ENCODE measurements around the gene MCF2L2. TPM values are rescaled to one million over a fixed set of nuclear protein-coding genes. Genes with fewer than 3 reads are reported as not detected.
"Not testable (repeated sequence)": the region's sequence is repeated elsewhere in the genome, so short reads cannot be mapped to it uniquely, and the experiment has no call there.

Gene MCF2L2
- total RNA-seq, 1 experiment from 2014 or later: 0.23 TPM

DNA sequence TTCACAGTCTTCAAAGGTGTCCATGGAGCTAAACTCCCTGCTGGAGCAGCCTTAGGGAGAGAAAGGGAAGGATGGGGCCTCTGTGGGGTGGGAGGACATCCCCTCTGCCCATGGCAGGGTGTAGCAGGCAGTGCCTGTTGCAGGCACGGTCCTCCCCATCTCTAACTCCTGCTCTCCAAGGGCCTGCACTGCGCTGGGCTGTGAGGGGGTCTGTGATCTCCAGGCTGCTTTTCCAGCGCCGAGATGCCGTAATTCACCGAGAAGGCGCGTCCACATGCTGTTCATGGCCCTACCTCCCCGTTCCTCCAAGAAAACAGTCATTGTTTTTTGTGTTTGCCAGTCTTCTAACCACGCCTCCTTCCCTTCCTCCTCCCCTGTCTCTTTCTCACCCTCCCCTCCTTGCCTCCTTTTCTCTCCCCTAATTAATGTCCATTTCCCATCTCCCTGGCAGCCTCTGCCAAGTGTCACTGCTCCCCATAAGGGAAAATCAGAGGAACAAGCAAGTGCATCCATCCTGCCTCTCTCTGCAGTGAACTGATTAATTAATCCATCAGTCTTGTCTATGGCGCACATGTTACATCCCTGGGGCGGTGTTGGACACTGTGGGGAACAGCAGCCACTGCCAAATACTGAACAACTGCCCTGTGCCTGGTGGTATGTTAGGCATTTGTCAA lies 248.2 kb downstream of the MCF2L2 start:
- DNase-seq (ENCODE audit: low read depth): no peak

DNA sequence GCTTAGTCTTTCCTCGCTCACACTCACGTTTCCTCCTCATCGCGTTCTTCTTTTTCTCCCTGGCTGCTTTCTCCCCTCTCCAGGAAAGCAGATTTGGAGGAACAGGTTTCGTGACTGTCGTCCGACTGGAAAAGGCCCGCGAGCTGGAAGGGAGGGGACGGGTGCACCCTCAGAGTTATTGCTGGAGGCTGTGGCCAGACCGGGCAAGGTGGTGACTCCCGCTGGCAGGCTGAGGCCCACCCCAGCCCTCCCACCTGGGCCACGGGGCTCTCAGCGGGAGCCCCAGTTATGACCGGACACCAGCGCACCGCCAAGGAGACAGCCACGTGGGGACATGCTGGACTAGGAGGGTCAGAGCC lies 248.9 kb downstream of the MCF2L2 start:
- not testable (repeated sequence) for DNase-seq (ENCODE audit: low read depth)

DNA sequence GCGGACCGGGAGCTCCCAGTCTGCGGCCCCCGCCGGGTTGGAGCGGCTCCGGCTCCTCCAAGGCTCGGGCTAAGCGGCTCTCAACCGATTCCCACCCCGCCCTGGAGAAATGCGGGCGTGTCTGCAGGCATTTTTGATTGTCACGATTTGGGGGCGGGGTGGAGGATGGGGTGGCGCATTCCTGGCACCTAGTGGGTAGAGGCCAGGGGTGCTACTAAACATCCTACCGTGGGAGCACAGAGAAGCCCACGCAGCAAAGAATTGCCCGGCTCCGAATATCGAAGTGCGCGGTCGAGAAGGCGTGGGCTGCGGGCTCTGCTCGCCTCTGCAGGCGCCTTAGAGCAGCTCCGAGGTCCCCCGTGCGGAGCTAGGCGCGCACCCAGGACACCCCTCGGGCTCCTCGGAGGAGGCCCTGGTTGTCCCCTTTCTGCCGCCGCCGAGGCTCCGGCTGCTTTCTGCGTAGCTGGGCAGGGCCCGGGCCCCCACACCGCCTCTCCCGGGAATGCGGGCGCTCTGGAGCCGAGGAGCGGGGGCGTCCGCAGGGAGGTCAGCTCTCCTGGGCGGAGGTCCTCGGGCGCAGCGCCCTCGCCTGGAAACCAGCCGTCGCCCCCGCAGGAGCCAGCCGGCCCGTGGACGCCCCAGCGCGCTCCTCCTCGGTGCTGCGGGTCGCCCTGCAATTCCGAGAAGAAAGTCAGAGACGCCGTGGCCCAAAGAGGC lies 249.4 kb downstream of the MCF2L2 start:
- peak; percentile 54 for DNase-seq (ENCODE audit: low read depth)

DNA sequence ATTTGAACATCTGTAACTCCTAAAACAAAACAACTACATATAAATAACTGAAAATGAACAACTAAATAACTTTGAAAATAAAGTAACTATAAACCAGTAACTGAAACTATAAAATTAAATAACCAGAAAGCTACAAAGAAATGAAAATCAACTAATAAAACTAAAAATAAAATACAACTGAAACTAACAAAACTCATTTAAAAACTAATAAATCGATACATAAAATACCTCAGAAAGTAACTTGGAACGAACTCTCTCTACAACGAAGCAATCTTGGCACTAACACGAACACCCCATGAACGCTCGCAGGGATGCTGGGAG lies 249.9 kb downstream of the MCF2L2 start:
- DNase-seq (ENCODE audit: low read depth): no peak

DNA sequence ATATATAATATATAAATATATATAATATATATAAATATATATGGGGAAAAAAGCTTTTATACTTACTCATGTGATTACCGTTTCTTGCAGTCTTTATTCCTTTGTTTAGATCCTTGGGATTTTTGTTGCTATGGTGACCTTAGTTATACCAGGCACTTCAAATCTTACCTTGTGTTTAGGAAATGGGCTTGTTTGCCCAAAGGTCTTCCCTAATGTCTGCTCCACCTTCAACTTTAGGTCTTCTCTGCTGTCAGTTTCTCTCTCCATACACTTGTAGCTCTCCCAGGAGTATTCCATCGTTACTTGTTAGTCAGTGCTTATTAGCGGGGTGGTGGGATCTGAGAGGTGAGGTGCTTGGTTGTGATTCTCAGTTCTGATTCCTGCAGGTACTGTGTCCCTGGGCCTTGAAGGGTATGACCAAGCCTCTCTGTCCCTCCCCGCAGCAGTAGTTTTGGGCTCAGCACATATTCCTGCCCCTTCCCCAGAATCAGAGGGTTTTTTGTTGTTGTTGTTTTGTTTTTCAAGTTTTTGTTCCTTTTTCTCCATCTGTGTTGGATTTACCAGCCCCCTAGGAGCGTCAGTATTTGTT lies 256.3 kb downstream of the MCF2L2 start:
- no peak for DNase-seq (ENCODE audit: low read depth)

DNA sequence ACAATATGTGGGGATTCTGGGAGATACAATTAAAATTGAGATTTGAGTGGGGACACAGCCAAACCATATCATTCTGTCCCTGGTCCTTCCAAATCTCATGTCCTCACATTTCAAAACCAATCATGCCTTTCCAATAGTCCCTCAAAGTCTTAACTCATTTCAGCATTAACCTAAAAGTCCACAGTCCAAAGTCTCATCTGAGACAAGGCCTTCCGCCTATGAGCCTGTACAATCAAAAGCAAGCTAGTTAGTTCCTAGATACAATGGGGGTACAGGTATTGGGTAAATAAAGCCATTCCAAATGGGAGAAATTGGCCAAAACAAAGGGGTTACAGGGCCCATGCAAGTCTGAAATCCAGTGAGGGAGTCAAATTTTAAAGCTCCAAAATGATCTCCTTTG lies 260.4 kb downstream of the MCF2L2 start:
- DNase-seq (ENCODE audit: low read depth): not testable (repeated sequence)

DNA sequence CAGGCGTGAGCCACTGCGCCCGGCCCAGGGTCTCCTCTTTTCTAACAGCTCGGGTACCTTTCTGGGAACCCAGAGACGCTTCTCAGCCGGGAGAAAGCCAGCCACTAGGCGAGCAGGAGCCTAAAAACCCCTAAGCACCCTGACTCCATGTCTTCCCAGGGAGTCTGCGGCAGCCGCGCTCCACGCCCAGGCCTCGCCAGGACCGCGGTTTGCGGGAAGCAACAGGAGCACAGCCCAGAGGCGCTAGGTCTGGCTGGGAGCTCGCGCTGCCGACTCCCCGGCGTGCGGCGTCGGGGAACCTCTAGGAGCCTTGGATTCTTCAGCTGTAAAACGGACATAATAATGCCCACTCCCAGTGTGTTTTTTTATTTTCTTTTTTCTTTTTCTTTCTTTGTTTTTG lies 264.9 kb downstream of the MCF2L2 start:
- DNase-seq (ENCODE audit: low read depth): no peak

DNA sequence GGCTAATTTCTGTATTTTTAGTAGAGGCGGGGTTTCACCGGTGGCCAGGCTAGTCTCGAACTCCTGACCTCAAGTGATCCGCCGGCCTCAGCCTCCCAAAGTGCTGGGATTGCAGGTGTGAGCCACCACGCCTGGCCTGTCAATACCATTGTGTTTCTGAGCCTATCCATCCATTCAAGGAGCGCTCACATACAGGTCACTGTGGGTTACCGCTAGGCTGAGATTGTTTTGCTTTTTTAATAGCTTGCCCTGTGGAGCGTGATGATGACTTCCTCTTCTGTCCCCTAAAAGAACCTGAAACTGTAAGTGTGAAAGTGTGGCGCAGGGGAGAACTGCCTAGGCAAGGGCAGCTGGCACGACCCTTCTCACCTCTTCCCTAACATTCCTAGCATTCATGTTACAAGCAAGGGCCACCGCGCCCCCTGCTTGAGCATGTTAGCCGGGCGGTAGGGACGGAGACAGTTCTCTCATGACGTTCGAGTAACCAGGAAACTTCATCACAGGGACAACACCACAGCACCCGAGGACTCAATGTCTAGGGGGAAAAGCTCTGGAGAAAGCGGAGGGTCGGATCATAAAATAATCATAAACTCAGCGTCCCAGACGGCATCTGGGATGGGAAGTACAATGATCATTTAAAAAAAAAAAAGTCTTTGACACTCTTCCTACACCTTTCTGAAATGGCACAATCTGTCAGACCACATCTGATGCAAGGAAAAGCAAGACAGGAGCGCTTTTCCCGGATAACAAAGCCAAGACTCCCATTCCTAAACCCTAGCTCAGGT lies 266.7 kb downstream of the MCF2L2 start:
- no peak for DNase-seq (ENCODE audit: low read depth)

DNA sequence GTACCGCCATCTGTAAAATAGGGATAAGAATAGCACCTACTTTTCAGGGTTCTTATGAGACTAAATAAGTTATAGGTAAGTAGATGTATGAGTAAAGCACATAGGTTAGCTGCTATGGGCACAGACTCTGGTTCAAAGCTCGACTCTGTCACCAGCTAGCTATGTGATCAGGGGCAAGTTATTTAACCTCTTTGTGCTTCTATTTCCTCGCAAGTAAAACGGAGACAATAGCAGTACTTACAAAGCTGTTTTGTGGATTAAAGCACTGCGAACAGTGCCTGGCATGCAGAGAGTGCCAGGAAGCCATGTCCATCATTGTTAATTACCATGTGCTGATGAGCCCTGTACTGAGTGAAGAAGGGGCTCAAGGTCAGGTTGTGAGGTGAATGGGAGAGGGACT lies 267.8 kb downstream of the MCF2L2 start:
- DNase-seq (ENCODE audit: low read depth): no peak

DNA sequence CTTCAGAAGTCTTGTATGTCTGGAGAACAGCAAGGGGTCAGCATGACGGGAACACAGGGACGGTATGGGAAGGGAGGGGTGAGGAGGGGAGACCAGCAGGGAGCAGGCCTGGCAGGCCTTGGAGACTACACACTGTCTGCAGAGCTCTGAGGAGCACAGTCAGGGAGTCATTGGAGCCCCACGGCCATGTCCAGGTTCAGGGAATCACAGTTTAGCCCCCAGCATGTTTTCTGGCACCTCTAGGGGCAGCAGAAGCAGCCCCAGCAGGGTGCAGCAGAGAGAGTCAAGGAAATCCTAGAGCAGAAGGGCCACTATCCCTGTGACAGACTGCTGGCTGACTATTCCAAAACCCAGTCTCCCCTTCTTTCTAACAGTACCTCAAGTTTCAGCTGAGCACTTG lies 269.1 kb downstream of the MCF2L2 start:
- DNase-seq (ENCODE audit: low read depth): no peak

DNA sequence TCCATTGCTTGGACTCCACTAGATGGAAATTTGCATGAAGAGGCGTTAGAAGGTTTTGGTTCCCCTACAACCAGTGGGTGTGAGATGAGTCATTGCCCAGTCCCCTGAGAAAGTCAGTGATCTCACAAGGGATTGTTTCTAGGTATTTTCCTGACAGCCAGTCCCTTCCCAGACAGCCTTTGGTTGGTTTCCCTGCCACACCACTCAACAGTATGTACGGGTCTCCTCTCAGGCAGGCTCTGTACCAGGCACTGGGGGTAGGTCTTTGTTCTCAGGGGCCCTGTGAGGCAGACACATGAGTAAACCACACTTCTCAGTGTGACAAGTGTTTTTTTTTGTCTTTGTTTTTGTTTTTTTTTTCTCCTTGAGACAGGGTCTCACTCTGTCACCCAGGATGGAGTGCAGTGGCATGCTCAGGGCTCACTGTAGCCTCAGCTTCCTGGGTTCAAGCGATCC lies 269.8 kb downstream of the MCF2L2 start:
- DNase-seq (ENCODE audit: low read depth): peak; percentile 36

DNA sequence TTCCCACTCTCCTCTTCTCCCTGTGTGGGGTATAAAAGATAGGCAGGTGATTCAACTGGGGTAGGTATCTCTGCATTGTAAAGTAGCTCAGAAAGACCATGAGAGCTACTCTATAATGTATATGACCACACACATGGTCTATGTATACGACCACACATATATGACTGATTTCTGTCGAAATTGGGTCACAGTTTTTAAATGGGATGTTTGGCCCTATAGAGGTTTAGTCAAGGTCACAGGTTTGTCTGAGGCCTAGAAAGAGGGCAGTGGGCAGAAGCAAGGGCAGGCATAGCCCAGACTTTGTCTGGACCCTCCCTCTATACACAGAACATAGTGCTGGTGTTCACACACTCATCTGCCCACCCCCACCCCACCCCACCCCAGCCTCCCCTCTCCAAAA lies 270.3 kb downstream of the MCF2L2 start:
- DNase-seq (ENCODE audit: low read depth): no peak

DNA sequence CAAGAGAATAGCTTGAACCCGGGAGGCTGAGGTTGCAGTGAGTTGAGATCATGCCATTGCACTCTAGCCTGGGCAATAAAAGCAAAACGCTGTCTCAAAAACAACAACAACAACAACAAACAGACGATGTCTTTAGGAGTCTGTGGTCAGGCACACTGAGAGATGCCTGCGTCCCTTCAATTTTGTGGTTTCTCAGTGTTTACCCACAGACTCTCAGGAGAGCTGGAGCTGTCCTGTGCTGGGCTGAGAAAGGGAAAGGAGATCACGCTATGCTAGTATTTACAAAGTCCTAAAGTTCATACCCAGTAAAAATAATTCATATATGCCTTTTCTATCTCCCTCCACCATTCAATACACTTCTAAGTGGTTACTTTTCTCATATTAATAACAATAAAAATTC lies 272.2 kb downstream of the MCF2L2 start:
- no peak for DNase-seq (ENCODE audit: low read depth)

DNA sequence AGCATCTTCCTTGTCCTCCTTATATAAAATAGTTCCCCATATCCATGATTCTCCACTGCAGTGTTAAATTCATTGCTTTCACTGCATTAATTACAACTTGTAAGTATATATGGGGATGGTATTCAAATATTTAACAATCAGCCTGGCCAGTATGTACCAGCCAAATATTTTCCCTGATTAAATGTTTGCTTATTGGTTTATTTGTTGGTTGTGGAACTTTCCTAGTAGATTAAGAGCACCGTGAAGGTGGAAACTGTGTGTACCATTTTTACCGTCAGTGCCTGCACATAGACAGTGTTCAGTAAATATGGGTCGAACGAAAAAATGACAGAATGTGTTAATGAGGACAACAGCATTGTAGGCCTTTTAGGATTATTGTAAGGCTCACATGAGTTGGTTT lies 272.9 kb downstream of the MCF2L2 start:
- DNase-seq (ENCODE audit: low read depth): no peak

DNA sequence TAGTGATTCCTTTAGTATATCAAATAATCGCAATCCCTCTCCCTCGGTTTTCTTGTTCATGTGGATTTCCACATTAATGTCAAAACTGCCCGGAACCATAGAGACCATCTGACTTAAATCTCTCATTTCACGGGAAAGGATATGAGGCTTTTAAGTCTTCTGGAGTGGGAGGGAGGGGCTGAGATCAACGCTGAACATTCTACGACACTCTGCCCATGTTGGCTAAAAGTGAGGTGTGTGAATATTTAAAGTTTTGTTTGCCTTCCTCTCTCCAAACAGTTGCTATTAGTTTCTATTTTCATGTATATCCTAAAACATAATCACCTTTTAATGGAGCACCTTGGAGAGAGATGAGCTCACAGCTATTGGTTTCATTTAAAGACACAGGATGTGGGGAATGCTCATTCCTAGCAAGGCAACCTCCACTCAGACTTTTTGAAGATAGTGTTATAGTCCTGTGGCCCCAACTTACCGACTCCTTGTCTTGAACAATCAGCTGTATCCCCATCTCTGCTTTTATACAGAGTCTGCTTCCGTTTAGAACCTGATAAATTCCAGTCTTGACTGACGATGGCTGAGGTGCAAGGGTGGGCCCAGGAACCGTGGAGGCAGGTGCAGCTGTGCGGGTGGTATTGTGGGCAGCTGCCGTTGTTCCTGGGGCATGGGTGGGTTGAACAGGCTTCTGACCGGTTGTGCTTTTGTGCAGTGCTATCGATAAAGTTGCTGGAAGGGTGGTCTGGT lies 275.0 kb downstream of the MCF2L2 start:
- DNase-seq (ENCODE audit: low read depth): no peak

DNA sequence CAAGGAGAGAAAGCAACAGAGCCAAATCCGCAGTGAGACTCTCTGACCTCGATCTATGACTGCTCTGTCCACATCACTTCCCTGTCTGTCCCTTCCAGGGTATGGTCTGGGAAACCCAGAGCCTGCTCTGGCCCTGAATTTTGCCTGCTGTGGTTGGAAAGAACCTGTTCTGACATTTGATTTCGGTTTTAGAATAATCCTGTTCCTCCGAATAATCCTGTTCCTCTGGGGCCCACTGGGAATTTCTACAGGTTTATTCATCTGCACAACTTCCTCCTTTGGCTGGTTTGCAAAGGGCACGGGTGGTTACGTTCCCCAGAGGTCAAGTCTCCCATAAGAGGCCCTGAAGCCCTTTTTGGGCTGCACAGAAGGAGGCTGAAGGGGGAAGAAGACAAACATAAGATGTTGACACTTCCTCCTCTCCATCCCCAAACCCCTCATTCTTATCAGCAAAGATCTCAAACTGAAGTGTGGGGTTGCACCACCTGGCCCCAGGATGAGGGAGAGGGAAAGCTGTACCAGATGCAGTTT lies 276.5 kb downstream of the MCF2L2 start:
- no peak for DNase-seq (ENCODE audit: low read depth)

DNA sequence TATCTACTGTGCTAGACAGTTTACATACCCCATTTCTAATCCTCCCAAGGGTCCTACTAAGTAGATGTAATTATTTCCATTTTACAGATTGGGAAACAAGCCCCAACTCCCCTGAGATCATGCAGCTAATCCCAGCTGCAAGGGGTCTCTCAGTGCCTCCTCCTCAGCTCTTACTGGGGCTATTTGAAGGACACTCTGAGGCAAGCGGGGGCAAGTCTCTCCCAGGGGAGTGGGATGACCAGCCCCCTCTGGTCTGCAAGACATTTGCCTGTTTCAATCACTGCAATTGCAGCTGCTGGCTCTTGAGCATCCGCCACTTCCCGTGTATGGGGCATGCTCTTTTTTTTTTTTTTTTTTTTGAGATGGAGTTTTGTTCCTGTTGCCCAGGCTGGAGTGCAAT lies 277.3 kb downstream of the MCF2L2 start:
- no peak for DNase-seq (ENCODE audit: low read depth)

DNA sequence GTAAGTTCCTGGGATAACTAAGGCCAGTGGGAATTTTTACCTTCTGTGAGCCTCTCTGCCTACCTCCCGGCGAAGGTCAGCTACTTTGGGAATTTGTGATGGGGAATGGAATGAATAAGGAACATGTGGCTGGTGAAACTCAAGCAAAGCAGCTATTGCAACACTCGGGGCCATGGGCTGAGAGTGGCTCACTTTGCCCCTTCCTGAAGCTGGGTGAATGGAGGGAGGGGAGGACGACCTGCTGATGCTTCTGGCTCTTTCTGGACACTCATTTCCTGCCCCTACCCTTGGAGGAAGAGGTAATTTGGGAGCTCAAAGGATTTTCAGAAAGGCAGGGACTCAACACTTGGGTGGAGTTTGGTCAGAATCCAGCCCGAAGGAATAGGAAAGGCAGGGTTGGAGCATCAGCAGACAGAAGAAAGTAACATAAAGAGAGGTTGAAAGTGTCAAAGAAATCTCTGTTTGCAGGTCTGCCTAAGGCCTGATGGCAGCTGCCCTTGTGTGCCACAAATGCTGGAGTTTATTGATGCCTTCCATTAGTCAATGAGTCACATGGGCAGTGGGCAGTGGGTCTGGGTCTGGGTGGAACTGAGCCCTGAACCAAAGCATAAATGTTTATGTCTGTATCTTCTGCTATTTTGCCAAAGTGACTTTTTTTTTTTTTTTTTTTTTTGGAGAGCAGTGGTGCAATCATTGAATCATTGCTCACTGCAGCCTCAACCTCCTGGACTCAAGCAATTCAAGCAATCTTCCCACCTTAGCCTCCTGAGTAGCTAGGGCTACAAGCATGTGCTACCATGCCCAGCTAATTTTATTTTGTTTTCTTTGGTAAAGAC lies 278.3 kb downstream of the MCF2L2 start:
- DNase-seq (ENCODE audit: low read depth): no peak

DNA sequence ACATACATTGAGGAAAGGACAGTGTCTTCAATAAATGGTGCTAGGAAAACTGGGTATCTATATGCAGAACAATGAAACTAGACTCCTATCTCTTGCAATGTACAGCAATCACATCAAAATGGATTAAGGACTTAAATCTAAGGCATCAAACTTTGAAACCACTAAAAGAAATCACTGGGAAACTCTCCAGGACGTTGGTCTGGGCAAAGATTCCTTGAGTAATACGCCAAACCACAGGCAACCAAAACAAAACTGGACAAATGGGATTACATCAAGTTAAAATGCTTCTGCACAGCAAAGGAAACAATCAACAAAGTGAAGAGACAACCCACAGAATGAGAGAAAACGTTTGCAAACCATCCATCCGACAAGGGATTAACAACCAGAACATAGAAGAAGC lies 280.4 kb downstream of the MCF2L2 start:
- peak; percentile 80 for DNase-seq (ENCODE audit: low read depth)

DNA sequence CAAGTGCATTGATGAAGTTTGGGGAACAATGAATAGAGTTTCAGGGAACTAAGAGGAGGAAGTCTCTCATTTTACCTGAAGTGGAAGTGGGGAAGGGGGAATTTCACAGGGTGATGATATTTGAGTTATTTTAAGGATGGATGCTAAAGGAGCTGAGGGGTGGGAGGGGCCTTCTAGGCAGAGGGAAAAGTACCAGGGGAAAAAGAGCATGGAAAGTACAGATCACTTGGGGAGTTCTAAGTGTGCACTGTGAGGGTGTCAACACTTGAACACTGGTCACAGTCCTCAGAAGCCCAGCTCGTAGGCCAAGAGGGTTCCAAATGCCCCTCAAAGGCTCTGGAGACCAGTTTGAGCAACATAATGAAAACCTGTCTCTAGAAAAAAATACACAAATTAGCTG lies 284.1 kb downstream of the MCF2L2 start:
- no peak for DNase-seq (ENCODE audit: low read depth)

DNA sequence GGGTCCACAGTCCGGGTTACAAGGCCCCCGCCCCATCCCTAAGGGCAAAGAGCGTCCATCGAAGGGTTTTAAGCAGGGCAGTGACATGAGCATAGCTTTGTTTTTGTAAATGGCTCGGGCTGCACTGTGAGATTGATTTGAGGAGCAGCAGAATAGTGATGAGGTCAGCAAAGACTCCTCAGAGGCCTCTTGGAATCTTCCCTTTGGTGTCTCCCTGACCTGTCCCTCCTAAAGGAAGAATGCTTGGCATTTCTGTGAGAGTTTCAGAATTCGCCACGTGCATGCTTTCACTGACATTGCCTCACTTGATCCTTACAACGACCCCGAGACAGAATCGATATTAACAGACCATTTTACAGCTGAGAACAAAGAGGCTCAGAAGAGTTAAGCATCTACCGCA lies 286.2 kb downstream of the MCF2L2 start:
- no peak for DNase-seq (ENCODE audit: low read depth)
